Measurements from ENCODE around the gene DROSHA. TPM values are rescaled to one million over a fixed set of nuclear protein-coding genes. Genes with fewer than 3 reads are reported as not detected.

DROSHA gene
- total RNA-seq, 1 experiment from 2014 or later = 73.5 TPM

- POLR2A ChIA-PET = no interaction called here
- CTCF ChIA-PET = no interaction called here
- Histone ChIP-seq H3K4me2 (ENCODE audit: low read length) (no peak overlapping the region), H3K4me3 (replicated peaks in 1 of 2; ENCODE audit: low read depth in 1 of 2, low read length in 2 of 2) (no peak overlapping the region), H2AFZ (ENCODE audit: low read depth, low read length, poor library complexity, severe bottlenecking) (no peak overlapping the region), H3K27ac (ENCODE audit: low read depth, low read length) (no peak overlapping the region), H3K4me1 (ENCODE audit: control insufficient read depth in 1 of 2, insufficient read depth in 2 of 2, low read length in 2 of 2) (no peaks in the 10 kb centered on the region), H3K27me3 (ENCODE audit: insufficient read depth, low read length) (no peaks in the 10 kb centered on the region), H3K36me3 (ENCODE audit: control insufficient read depth in 1 of 2, insufficient read depth in 2 of 2, low read length in 2 of 2) (peaks cover 8 to 19% of the 10 kb centered on the region in 2 experiments), H3K79me2 (ENCODE audit: insufficient read depth, low read length) (no peaks in the 10 kb centered on the region), H3K9me2 (ENCODE audit: insufficient read depth) (no peaks in the 10 kb centered on the region), H3K9me3 (ENCODE audit: control insufficient read depth in 1 of 2, insufficient read depth in 1 of 2, low read depth in 1 of 2, low read length in 2 of 2) (no peaks in the 10 kb centered on the region), H3K9ac (ENCODE audit: low read length) (no peak overlapping the region), H4K20me1 (ENCODE audit: insufficient read depth) (no peaks in the 10 kb centered on the region)
- TF ChIP-seq JUND (IDR thresholded peaks at IDR 0.05) (no peak), MAX (IDR thresholded peaks at IDR 0.05) (no peak), ELF1 (IDR thresholded peaks at IDR 0.05; ENCODE audit: borderline replicate concordance, low read depth) (no peak), POLR2A (IDR thresholded peaks at IDR 0.05; ENCODE audit: borderline replicate concordance, extremely low read depth, insufficient read depth, insufficient read length) (no peak), SIN3A (IDR thresholded peaks at IDR 0.05; ENCODE audit: low read depth) (no peak), CEBPB (IDR thresholded peaks at IDR 0.05; ENCODE audit: low read depth) (no peak), ATF3 (IDR thresholded peaks at IDR 0.05) (no peak), TCF7L2 (IDR thresholded peaks at IDR 0.05; ENCODE audit: borderline replicate concordance, extremely low read depth, insufficient read depth, insufficient read length) (no peak), EZH2phosphoT487 (IDR thresholded peaks at IDR 0.05; ENCODE audit: borderline replicate concordance) (no peak), RAD21 (IDR thresholded peaks at IDR 0.05; ENCODE audit: low read depth) (no peak), ZBTB33 (IDR thresholded peaks at IDR 0.05; ENCODE audit: extremely low read depth, insufficient replicate concordance, low read length) (no peak)
- no TSS peak for BruUV-seq (replicated peaks)
- intact Hi-C loops (cut with micrococcal nuclease) = no loop called here
- ATAC-seq = no peak
- RAD21 ChIA-PET (ENCODE audit: low non-redundant PET in 1 of 2, low total read pairs in 2 of 2, uncharacterized antibody in 2 of 2, unreplicated experiment in 2 of 2) = no interaction called here
- no peak for DNase-seq (ENCODE audit: low read depth, low spot score)
These were observed 114.4 kb downstream of the DROSHA start for GRCh38 chr5:31417512-31417911.
